ENCODE measurements around the gene TMEM204. TPM values are rescaled to one million over a fixed set of nuclear protein-coding genes. Genes with fewer than 3 reads are reported as not detected.

TMEM204 gene
- total RNA-seq, 1 donor from 2014 or later, result 32.8 TPM

DNA sequence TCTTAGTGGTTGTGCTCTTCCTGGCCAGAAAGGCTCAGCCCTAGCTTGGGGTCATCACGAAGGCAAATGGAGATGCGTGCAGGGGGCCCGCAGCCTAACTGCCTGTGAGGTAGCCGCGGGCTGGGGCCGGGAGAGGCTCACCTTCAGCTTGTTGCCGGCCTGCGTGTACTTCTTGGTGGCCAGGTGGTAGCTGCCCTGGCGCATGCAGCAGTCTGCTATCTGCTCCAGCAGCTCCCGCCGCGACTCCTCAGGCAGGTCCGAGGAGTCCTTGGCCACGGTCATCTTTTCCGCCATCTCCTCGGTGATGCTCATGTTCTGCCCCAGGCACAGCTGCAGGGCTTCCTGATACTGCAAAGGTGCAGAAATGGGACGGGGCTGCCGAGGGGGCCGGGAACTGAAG is 13.0 kb upstream of the TMEM204 start:
- DNase-seq (ENCODE audit: low spot score), result no peak

- DNase-seq (ENCODE audit: low spot score), result no peak
Measured at GRCh38 chr16:1523581-1524245, 9.8 kb upstream of the TMEM204 start.

DNA sequence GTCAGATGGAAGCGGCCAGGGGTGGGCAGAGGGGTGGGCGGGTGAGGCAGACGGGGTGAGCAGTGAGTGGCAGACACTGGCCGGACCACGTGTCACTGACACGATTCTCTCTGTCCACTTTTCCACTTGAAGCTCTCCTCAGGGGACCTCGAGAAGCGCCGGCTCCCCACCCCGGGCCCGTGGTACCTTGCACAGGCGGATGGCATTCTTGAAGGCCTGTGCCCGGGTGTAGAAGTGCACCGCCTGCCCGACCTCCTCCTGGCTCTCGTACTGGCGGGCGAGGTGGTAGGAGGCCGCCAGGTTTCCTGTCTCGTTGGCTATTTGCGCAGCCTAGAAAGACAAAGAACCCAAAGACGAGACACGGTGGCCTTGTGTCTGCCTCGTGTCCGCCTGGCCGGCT is 9.1 kb upstream of the TMEM204 start:
- DNase-seq (ENCODE audit: low spot score), result no peak

DNA sequence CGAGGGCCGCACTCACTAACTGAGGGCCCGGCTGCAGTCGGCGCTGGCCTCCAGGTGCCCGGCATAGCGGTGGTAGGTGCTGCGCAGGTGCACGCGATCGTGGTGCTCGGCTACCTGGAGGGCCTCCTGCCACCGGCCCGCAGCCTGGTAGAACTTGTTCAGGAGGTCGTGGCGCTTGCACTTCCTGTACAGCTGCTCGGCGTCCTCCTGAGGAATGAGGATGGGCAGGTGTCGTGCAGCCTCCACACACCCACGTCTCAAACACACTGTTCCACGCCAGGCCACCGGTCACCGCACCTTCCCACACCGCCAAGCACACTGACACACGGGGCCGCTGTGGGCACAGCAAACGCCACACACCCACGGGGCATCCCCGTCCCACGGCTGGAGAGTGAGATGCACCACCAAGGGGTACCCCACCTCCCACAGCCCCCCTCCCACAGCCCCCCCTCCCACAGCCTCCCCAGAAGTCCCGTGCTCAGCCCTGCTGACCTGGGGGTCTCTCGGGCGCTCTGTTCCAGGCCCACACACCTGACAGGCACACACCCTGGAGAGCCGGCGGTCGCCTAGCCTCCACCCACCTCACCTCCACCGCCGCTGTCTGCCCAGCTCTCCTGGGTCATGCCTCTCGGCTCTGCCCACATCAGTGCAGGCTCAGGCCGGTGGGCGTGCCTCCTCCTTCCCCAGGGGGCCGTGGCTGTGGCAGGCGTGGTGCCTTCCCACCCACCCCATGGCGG is 7.4 kb upstream of the TMEM204 start:
- DNase-seq (ENCODE audit: low spot score), result no peak

GRCh38 chr16:1526608-1527555 is 6.6 kb upstream of the TMEM204 start:
- no peak for DNase-seq (ENCODE audit: low spot score)

GRCh38 chr16:1527836-1528811 is 5.3 kb upstream of the TMEM204 start:
- DNase-seq (ENCODE audit: low spot score), result no peak

GRCh38 chr16:1528921-1529537 is 4.4 kb upstream of the TMEM204 start:
- DNase-seq (ENCODE audit: low spot score), result no peak

DNA sequence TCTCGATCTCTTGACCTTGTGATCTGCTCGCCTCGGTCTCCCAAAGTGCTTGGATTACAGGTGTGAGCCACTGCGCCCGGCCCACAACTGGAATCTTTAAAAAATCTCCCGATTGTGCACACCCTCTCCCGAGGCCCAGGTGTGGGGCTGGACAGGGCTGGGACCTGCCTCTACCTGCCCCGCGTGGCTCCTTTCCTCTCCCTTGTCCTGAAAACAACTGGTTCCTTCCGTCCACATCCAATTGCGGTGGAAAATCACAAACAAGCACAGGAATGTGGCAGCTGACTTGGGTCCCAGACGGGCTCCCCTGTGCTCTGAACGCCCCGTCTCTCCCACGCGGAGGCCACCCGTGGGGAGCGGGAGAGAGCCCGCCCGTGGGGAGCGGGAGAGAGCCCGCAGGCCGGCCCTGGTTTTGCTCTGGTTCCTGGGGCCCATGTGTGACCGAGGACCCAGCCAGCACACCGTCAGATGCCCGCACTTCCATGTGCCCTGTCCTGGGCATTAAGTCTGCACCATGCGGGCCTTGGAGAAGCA is 3.0 kb upstream of the TMEM204 start:
- no peak for DNase-seq (ENCODE audit: low spot score)

GRCh38 chr16:1530883-1531637 is 2.4 kb upstream of the TMEM204 start:
- DNase-seq (ENCODE audit: low spot score), result no peak

- DNase-seq (ENCODE audit: low spot score), result no peak
Measured at GRCh38 chr16:1531638-1531910, 1.9 kb upstream of the TMEM204 start.

- DNase-seq (ENCODE audit: low spot score), result peak; percentile 84
Measured at GRCh38 chr16:1532081-1532760, 1.2 kb upstream of the TMEM204 start.

DNA sequence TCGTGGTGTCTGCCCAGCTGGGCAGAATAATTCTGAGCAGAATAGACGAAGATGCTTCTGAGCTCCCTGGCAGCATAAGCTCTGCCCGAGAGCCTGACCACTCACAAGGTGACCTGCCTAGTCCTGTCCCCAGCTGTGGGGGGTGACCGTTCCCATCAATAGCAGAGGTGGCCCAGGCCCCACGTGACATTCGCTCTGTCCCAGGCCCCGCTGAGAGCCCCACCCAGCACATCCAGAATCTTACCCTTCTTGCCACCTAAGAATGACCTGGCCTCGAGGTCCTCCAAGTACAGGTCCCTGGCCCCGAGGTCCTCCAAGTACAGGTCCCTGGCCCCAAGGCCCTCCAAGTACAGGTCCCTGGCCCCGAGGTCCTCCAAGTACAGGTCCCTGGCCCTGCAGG is 695 bp upstream of the TMEM204 start:
- no peak for DNase-seq (ENCODE audit: low spot score)

GRCh38 chr16:1534021-1535020 is 855 bp downstream of the TMEM204 start:
- no peak for DNase-seq (ENCODE audit: low spot score)

DNA sequence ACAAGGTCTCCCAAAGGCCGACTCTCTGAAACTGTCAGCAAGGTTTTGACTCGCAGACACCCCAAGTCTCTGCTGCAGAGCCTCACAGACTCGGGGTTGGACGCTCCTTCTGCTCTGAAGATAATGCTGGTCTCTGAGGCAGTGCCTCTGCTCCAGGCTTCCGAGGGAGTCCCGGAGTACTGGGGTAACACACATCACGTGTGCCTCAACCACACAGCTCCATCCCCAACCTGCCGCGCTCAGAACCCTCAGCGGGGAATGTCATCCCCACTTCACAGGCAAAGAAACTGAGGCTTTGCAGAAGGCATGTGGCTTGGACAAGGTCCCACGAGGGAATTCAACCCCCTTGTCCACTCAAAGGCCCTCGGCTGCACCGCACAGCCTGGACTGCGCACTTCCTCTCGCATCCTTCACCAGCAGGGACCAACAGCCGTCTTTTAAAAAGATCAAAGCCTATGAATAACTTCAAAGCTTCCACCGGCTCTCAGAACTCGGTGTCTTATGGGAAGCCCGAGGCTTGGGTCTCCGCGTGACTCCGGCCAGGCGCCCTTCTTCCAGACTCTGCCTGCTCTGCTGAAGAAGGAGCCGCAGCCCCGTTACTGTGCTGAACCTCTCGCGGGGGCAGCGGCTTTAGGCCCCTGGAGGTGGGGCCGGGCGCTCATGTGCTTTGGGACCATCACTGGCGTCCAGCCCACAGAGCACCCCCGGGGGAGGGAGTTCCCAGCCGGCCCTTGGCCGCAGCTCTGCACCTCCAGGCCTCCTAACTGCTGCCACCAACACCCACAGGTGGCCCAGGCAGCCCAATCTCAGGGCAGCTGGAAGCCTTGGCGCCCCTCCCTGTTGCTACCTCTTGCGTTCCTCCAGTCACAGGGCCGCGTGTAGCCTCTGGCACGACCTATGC is 2.2 kb downstream of the TMEM204 start:
- no peak for DNase-seq (ENCODE audit: low spot score)

GRCh38 chr16:1536601-1537000 is 3.1 kb downstream of the TMEM204 start:
- no peak for DNase-seq (ENCODE audit: low spot score)

DNA sequence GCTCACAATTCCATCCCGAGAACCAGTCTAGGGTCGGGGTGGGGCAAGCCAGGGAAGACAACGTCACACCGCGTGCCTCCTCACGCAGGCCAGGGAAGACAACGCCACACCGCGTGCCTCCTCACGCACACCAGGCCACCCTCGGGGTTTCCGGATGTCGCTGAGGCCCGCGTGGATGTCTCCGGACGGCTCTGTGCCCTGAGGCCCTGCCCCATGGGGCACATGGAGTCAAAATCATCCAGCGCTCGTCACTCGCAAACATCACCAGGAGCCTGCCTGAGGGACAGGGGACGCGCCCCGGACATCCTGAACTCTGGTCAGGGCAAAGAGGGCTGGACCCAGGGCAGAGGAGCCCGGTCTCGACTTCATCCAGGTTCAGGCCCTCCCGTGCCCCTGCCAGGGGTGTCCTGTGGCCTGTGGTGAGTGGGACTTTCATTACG is 3.7 kb downstream of the TMEM204 start:
- no peak for DNase-seq (ENCODE audit: low spot score)

- DNase-seq (ENCODE audit: low spot score), result no peak
Measured at GRCh38 chr16:1537763-1538289, 4.4 kb downstream of the TMEM204 start.

All from ureter (tissue), 1 donor.